Measurements from ENCODE around the gene SYNDIG1.
"Not testable (repeated sequence)": the region's sequence is repeated elsewhere in the genome, so short reads cannot be mapped to it uniquely, and the experiment has no call there.

The SYNDIG1 gene

DNA sequence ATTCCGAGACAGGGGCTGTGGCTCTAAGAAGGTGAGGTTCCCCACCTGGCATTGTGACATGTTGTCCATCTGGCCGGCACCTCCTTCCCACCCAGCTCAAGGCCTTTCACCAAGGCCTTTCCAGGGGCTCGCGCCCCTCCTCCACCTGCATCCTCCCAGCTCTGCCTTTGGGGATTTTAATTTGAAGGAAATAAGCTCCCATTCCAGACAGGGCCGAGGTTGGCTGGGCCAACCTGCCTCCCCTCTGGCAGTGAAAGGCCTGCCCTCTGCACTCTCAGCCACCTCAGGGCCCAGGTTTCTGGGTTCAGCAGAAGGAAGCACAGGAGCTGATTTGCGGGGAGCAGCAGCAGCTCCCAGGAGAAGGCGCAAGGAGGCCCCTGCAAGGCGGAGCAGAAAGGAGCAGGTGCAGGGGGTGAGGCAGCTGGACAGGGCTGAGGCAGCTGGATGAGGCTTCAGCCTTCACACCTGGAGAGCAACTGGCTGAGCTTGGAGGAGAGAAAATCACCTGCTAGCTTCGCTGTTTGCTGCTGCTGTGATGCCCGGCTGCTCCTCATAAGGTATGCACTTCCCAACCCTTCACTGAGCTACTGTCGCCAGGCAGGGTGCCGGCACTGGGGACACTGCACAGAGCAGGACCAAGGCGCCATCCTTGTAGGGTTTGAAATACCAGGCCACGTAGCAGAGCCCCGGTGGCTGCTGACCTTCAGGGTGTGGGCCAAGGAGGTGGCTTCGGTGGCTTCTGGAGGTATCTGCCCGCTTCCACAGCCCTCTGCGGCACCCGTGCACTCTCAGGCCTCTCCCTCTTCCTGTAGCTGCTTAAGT is 147.0 kb downstream of the SYNDIG1 start:
- DNase-seq = no peak

DNA sequence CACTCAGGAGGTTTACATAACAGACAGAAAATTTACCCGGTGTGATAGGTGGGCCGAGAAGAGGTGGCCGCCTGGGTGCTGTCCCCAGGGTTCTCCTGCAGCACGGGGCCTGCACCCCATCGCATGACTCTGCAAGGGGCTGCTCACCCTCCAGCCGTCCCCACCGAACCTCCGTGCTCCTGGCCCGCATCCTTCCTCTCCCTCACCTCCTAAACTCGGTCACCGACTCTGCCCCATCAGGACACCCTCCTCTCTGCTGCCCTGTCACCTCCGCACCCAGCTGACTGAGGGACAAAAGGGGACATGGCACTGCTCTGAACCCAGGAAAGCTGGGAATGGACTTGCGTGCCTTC is 147.6 kb downstream of the SYNDIG1 start:
- DNase-seq = no peak

DNA sequence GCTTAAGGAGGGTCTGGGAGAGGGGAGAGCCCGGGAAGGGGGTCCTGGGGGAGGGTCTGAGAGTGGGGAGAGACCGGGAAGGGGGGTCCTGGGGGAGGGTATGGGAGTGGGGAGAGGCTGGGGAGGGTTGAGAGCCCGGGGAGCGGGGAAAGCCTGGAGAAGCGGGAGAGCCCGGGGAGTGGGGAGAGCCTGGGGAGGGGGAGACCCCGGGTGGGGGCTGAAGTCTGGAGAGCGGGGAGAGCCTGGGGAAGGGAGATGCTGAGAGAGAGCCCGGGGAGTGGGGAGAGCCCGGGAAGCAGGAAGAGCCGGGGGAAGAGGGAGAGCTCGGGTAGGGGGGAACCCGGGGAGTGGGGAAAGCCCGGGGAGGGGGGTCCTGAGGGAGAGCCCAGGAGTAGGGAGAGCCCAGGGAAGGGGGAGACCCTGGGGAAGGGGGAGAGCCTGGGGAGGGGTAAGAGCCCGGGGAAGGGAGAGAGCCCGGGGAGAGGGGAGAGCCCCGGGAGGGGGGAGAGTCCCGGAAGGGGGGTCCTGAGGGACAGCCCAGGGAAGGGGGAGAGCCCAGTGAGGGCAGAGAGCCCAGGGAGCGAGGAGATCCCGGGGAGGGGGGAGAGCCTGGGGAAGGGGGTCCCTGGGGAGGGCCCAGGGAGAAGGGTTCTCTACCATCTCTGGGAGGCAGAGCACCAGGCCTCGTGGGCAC is 148.5 kb downstream of the SYNDIG1 start:
- DNase-seq = no peak

DNA sequence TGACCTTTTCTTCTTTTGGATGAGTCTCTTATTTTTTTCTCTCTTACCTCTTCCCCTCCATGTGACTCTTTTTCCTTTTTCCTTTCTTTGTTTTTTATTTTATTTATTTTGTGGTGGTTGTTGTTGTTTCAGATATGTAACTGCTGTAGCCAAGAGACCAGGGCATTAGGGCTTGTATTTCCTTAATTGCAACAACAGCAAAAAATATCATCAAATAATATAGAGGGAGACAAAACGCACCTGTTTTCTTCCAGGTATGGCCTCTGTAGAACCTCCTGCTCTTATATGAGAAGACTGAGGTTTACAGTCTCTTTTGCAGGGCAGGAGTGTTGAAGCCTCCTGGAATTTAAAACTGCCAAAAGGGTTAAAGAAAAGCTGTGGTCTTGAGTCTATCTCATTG is 149.3 kb downstream of the SYNDIG1 start:
- DNase-seq = no peak

DNA sequence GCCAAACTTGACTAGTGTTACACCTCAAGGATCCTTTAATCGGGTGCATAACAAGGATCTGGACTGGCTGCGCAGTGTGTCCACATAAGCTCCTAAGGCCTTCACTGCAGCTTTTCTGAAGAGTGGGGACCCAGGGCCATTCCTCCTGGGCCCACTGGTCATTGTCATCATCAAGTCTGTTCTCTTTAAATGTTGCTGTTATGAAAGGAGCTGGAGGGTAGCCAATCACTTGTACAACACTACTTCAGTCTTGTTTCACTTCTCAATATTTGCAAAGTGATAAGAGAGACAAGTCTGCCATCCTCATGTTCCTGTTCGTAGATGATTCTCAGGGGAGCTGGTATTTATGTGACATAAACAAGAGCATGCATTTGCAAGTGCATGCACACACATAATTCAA is 149.8 kb downstream of the SYNDIG1 start:
- DNase-seq = no peak

DNA sequence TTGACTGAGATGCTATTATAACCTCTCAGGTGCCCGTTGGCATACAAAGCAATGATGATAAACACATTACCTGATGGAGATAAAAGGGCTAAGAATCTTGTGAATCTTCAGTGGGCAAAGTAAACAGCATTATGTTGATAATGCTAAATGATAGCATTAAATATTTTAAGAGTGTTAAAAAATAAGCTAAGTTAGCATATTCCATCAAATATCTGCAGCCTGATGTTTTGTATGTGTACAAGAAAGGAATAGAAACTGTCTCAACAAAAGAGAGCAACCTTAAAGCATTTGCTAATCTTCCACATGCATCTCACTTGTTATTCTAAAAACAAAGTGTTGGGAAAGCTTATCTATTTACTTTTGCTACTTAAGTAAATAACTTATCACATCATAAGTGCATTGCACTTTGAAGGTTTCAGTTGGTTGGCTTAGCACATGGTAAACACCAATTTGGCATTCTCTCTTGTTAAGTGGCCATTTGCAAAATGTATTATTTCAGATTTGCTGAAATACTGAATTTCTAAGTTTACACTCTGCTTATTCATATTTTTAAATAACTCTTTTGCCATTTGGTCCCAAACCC is 151.6 kb downstream of the SYNDIG1 start:
- DNase-seq = no peak

DNA sequence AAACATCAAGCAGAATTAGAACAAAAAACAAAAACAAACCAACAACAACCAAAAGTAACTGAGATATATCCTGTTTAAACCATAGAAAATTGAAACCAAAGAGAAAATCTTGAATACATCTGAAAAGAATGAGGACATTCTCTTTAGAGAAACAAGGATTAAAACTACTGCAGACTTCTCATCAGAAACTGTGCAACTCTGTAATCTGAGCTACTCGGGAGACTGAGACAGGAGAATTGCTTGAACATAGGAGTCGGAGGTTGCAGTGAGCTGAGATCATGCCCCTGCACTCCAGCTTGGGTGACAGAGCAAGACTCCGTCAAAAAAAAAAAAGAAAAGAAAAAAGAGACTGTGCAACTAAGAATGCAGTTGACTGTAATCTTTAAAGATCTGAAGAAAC is 153.4 kb downstream of the SYNDIG1 start:
- DNase-seq = no peak

DNA sequence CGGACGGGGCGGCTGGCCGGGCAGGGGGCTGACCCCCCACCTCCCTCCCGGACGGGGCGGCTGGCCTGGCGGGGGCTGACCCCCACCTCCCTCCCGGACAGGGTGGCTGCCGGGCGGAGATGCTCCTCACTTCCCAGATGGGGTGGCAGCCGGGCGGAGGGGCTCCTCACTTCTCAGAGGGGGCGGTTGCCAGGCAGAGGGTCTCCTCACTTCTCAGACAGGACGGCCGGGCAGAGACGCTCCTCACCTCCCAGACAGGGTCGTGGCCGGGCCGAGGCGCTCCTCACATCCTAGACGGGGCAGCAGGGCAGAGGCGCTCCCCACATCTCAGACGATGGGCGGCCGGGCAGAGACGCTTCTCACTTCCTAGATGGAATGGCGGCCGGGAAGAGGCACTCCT is 156.7 kb downstream of the SYNDIG1 start:
- not testable (repeated sequence) for DNase-seq

DNA sequence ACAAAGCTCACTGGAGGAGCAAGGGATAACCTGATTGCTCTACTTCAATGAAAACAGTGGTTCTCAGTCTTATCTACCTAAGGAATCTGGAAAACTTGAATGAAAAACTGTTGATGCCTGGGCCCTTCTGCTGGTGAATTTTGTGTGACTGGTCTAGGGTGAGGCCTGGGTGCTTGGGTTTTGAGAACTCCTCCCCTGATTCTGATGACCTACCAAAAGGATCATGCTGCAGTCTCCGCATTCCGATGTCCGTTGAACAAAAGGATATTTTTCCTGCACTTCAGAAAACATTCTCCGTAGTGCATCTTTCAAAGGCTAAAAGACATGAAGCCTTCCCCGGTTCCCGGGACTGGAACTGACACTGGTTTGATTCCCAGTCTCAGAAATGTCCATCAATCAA is 157.9 kb downstream of the SYNDIG1 start:
- no peak for DNase-seq

DNA sequence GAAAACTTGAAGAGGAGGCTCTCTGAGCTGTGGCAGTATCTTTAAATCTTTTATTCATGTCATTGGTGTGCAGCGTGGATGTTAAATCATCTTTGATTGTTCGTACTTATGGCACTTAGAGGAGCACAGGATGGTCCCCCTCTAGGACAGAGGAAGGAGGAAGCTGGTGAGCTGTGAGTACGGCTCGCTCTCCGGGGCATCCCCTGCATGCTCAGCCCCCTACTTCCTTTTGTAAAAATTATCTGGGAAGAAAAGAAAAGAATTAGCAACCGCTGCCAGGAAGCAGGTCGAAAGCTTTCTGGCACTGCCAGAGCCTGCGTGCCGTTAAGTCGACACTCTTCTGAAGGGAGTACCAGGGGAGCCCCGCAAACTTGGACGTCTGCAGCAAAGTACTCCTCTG is 158.5 kb downstream of the SYNDIG1 start:
- no peak for DNase-seq

DNA sequence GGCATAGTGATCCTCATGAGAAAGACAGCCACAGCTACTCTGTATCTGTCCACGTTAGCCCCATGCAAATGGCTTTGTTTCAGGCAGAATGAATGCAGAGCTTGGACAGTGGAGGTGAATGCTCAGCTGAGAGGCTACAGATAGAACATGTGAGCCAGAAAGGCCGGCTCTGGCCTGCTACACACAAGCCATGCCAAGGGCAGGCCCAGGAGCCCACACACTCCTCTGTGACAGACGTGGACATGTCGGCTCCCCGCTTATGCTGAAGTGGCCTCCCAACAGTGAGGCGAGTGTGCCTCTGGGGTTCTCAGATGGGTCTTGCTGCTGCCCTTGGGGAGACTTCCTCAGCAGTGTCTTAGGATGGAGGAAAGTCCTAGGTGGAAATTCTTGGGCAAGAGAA is 159.6 kb downstream of the SYNDIG1 start:
- DNase-seq = no peak

DNA sequence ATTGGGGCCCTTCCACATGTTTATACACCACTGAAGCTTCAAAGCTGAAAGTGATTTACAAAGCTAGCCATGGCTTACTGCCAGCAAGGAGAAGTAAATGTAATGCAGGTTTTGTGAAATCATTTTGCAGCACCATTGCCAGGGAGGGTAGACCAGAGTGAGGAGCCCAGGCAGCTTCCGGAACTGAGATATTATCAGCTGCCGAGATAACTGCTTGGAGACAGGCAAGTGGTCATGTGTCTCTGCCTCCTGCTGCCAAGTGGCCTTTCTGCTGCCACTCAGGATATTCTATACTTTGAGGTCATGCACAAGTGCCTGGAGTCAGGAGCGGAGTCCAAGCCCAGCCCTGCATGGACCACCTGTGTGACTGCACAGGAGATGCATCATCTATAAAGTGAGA is 160.2 kb downstream of the SYNDIG1 start:
- no peak for DNase-seq

DNA sequence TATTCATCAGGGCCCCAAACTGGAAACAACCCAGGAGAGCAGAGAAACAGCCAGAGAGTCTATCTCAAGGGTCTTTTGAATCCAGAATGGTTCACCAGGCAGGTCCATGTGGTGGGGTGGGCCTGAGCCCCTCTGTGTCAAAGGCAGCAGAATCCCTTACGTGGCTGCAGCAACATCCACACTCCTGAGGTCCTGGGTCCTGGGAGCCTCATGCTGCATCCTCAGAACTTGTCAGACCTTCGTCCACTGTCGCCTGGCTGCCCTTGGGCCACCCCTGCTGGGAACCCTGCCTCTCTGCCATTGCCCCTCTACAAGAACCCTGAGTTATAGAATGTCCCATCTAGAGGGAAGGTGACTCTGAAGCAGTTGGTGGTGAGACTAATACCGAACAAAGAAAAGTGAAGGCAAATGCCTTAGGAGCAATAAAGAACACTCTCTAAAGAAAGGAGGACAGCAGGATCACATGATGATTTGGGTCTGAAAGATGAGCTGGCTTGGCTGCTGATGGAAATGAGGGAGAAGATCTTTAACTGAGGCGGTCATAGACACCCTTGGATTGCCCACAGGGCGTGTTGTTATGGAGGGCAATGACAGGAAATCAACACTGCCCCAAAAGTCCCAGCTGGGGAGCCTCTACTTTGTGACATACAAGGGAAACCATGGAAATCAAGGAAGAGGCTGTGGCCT is 161.2 kb downstream of the SYNDIG1 start:
- no peak for DNase-seq

DNA sequence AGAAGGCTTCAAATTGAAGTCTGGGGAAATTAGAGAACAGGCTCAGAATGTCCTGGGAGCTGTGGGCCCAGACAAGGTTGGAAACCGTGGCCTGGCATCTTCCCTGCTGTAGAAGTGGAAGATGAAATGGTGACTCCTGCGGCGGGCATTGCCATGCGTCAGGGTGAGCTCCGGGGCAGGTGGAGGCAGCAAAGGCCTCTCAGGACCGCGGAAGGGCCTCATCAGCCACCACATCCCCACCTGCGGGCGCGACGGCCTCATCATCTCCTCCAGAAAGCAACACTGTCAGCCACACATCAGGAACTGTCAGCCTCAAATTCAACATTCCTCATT is 161.7 kb downstream of the SYNDIG1 start:
- DNase-seq = no peak

DNA sequence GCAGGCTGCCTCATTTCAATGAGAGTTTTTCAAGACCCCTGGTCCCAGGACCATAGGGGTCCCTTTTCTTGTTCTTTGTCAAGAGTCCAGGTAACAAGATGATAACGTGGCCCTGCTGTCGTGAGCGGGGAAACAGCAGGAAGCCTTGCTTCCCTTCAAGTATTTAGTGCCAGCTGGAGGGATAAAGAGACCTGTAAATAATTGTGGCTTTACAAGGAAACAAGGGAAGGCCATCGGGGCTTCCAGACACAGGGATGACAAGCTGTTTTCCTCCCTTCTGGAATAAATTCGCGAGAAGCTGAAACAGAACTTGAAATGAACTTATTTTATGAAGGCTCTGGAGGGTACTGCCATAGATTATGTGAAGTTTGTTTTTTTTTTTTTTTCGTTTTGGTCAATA is 163.2 kb downstream of the SYNDIG1 start:
- no peak for DNase-seq

DNA sequence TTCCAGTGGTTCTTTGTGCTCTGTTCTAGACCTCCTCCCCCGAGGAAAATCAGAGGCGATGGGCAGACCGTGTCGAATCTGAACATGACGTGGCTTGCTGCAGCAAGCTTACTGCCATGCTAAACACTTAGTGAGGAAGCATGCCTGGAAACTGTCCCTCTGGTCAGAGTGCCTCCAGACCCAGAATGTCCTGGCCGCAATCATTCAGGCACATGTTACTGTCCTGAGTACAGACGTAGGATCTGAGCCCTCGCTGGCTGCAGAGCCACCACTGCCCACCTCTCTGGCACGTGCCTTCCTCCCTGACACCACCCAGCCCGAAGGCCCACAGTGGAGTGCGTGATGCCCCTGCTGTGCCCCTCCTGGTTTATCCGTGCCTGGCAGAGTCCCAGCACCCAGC is 163.6 kb downstream of the SYNDIG1 start:
- no peak for DNase-seq

DNA sequence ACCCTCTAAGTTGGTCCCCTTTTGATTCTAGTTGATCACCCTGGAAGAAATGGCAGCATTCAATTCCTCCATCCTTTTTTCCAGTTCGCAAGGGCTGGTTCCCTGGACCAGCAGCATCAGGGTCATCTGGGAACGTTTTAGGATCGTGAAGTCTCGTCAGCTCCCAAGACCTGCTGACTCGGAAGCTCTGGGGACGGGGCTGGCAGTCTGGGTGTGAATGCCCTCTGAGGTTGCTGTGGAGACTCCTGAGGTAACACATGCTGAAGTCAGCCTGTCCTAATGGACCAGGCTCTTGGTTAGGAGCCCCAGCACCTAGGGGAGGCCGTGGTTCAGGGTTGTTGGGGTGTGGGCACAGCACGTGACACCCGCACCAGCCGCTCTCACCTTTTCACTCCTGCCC is 164.1 kb downstream of the SYNDIG1 start:
- DNase-seq = no peak

DNA sequence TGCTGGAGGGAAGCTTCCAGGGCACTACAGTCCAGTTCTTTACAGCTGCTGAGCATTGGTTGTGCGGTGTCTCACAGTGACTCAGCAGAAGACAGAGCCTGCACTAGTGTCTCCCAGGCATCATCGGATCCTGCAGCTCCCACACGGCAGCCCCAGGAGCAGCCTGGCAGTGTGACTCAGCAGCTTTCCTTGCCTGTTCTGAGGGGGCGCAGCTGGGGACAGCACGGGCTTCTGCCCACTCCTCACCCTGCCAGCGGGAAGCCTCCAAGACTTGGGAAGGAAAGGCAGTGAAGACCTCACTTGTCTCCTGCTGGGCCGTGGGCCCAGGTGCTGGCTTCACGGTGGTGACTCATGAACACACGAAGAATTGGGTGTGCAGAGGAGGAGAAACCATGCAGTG is 165.4 kb downstream of the SYNDIG1 start:
- DNase-seq = no peak

DNA sequence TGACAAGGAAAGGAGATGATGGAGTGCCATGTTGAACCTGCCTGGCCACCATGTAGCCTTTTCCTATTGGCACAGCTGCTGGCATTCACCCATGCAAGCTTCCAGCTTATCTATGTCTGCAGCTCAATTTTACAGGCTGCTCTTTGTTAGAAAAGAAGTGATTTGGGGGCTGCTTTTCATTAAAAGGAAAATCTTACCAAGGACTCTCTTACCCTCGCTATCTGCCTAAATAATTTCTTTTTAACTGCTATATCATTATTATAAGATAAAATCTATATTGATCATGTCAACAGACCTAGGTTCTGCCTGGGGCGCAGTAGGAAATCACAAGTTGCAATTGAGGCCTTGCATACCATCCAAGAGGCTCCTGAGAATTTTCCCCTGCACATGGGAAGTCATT is 167.2 kb downstream of the SYNDIG1 start:
- no peak for DNase-seq

DNA sequence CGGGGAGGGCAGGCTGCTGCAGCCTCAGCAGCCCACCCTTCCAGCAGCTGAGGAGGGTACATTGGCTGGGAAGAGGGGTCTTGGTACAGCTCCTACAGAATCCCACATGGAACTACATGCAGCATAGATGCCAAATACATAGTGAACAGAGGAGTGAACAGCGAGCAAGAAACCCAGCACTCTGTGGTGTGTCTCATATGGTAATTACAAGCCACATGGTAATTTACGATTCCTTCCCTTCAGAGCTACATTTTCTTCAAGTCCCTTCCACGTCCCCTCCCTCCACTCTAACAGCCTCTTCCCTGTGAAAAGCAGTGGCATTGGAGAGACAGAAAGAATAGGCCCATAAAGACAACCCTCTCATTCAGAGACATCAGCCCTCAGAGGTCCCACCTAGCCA is 167.7 kb downstream of the SYNDIG1 start:
- DNase-seq = no peak

DNA sequence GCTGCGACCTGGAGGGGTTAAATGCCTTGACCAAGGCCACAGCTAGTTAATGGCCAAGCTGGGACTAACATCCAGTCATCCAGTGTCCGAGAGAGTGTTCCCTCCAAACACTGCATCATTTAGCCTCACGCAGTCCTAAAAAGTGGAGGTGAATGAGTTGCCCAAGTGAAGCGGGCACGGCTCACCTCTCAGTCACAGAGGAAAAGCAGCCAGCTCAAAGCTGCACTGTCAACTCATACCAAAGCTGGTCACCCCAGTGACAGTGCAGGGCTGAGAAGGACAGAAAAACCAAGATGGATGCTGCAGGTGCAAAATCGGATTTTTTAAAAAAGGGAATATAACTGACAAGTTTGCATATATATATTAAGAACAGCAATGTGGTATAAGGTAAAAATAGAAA is 168.5 kb downstream of the SYNDIG1 start:
- no peak for DNase-seq

DNA sequence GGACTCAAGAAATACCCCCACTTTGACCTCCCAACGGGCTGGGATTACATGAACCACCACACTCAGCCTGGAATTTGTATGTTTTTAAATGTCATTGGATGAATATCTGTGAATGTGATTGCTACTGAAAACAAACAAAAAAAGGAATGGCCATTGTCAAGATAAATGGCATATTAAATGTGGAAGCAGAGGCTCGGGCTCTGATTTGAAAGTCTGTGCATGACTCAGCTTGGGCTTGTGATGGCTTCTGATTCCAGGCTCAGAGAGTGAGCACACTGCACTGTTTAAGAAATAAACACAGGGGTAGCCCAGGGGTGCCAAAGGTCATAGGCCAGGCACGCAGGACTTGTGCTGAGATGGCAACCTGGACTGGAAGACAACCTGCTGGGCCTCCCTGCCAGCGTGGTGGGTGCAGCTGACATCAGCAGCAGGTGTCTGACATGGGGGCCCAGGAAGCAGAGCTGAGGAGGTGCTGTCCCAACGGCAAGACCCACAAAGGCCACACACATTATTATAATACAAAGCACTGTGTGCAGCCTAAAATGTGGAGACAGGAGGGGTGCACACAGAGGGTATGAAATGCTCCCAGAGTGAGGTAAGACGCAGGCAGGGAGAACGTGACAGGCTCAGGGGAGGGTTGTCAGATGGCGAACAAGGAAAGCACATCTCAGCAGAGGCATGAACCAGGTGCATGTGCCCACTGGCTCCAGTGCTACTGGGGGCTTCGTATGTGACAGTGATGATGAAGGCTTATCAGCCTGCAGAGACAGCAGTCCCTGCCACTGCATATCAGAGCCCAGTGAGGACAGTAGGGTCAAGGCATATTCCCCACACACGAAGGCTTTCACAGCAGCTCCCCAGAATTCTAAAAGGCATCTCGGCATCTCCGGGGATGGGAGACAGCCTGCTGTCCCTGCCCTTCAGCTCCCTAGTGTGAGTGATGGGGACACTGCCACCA is 169.4 kb downstream of the SYNDIG1 start:
- DNase-seq = no peak

DNA sequence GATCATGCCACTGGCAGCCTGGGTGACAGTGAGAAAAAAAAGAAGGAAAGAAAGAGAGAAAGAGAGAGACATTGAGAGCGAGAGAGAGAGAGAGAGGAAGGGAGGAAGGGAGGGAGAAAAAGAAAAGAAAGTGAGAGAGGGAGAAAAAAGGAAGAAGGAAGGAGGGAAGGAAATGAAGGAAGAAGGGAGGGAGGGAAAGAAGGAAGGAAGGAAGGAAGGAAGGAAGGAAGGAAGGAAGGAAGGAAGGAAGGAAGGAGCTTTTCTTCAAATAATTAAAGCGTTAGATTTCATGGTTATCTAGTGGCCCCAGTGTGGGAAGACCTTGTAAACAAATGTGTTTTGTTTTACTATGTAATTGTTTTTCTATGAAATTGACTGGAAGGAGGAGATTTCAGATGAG is 170.8 kb downstream of the SYNDIG1 start:
- DNase-seq = no peak

Data from activated CD4-positive, alpha-beta T cell treated with anti-CD3 and anti-CD28 coated beads, Interleukin-2, amount 50 U/mL, for 1 hour (primary cell).